NB4 (cell line): ENCODE results near the gene CCDC136.

Experiments
- DNase-seq: peaks from one replicate; pipeline ENCODE4 v3.0.0; 2010; ENCODE audit warnings: low read depth
- H3K4me3 ChIP-seq: one replicate; pipeline ENCODE4 v1.5.1; 2011; ENCODE audit warnings: mild to moderate bottlenecking, low read depth, low read length, moderate library complexity
- CTCF ChIP-seq: IDR thresholded peaks from one replicate; pipeline ENCODE4 v1.5.1; 2012; ENCODE audit warnings: low read depth, low read length
- MYC ChIP-seq: IDR thresholded peaks from 2 replicates; pipeline ENCODE4 v1.6.1; 2011; ENCODE audit warnings: low read depth, low read length
- POLR2A ChIP-seq: IDR thresholded peaks from 2 replicates; pipeline ENCODE4 v1.6.1; 2011; ENCODE audit warnings: mild to moderate bottlenecking; ENCODE audit not compliant: insufficient read length; ENCODE audit errors: extremely low read depth
- TF ChIP-seq, protein P1 (sequence below): IDR thresholded peaks from 2 replicates; pipeline ENCODE4 v1.6.1; 2011; ENCODE audit warnings: low read depth, low read length

CCDC136 gene

DNA sequence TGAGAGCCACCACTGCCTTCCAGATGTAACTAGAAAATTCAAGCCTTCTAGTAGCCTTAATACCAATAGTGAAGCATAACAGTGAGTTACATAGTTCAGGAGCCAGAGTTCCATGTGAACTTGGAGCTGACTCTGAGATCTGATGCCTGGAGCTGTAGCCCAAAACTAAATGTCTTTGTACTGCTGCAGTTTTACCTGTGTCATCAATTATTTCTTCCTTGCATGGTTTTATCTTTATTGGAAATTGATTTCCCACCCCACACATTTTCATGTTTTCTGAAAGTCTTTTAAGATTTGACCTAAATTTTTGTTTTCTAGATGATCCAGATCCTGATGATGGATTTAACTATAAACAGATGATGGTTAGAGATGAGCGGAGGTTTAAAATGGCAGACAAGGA is 33.2 kb upstream of the CCDC136 start:
- H3K4me3 ChIP-seq = no peak overlapping the region
- no peak for DNase-seq
- no peak for TF ChIP-seq MYC
- no peak for TF ChIP-seq CTCF

GRCh38 chr7:128759242-128759641 is 32.5 kb upstream of the CCDC136 start:
- no peak overlapping the region for H3K4me3 ChIP-seq
- TF ChIP-seq POLR2A (no peak), MYC (no peak), CTCF (no peak)
- TF ChIP-seq, protein P1, sequence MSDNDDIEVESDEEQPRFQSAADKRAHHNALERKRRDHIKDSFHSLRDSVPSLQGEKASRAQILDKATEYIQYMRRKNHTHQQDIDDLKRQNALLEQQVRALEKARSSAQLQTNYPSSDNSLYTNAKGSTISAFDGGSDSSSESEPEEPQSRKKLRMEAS = no peak

GRCh38 chr7:128763541-128763940 is 28.2 kb upstream of the CCDC136 start:
- TF ChIP-seq POLR2A = no peak
- TF ChIP-seq, protein P1 = no peak
- no peak for TF ChIP-seq MYC
- TF ChIP-seq CTCF = no peak
- H3K4me3 ChIP-seq = no peak overlapping the region
- DNase-seq = no peak

More at GRCh38 chr7:128759242-128759641, 32.5 kb upstream of the CCDC136 start:
- DNase-seq = no peak

GRCh38 chr7:128767475-128768110 is 24.2 kb upstream of the CCDC136 start:
- no peak overlapping the region for H3K4me3 ChIP-seq
- TF ChIP-seq POLR2A (no peak), CTCF (no peak), MYC (no peak)
- TF ChIP-seq, protein P1 = no peak
- no peak for DNase-seq

- no peak for DNase-seq
- H3K4me3 ChIP-seq = no peak overlapping the region
- TF ChIP-seq, protein P1 = no peak
- TF ChIP-seq POLR2A = no peak
Measured at GRCh38 chr7:128770233-128770632, 21.5 kb upstream of the CCDC136 start.

DNA sequence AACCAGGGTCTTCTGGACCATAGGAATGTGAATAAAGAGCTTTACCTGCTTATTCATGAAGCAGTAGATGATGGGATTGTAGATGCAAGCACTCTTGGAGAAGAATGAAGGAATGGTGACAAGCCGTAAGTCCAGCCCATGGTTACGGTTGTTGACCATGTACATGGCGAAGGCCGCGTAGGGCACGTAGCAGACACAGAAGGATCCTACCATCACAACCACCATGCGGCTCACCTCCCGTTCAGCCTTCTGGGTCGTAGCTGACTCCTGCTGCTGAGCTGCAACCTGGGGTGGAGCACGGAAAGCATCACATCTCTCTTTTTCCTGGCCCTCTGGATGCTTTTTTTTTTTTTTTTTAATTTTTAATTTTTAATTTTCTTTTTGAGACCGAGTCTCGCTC is 18.2 kb upstream of the CCDC136 start:
- DNase-seq = no peak
- no peak overlapping the region for H3K4me3 ChIP-seq
- TF ChIP-seq, protein P1 = no peak
- TF ChIP-seq CTCF (no peak), POLR2A (no peak), MYC (no peak)
